Vagina (tissue), 2 donors: Measurements from ENCODE around the gene NAALADL1.

Experiments
- CTCF ChIP-seq, 3 experiments: fragments of 450-650 bp in 2 of 3; fragments of 200-600 bp in 1 of 3; sonication (generic) in 1 of 3; IDR thresholded peaks; one replicate each; pipeline ENCODE4 v1.5.1; 2017 to 2019; ENCODE audit warnings: antibody characterized with exemption in 3 of 3, mild to moderate bottlenecking in 2 of 3, moderate library complexity in 2 of 3
- POLR2A ChIP-seq, 2 donors: fragments of 450-650 bp; IDR thresholded peaks; one replicate each; pipeline ENCODE4 v1.6.1; 2017; ENCODE audit warnings: antibody characterized with exemption in 2 of 2, mild to moderate bottlenecking in 2 of 2, moderate library complexity in 2 of 2

DNA sequence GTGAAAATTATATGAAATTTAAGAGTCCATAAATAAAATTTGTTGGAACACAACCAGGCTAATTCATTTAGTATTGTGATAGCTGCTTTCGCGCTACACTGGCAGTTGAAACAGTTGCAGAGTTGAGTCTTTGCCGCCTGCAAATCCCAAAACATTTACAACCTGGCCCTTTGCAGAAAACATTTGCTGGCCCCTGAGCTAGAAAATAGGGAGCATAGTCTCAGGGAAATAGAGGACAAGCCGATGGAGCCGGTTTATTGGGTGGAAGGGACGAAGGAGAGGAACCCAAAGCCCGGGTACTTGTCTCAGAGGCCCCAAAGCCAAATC, 17.9 kb downstream of the NAALADL1 start:
- TF ChIP-seq CTCF (IDR thresholded peaks at IDR 0.05), result no peak
- TF ChIP-seq POLR2A (IDR thresholded peaks at IDR 0.05), result no peak
